OCI-LY1 (cell line): ENCODE results near the gene MTMR12.
"Not testable (repeated sequence)": the region's sequence is repeated elsewhere in the genome, so short reads cannot be mapped to it uniquely, and the experiment has no call there.

Experiments
- H2AFZ ChIP-seq: fragments of 200-600 bp; sonication (generic), shearing (Covaris generic); 2 replicates; pipeline ENCODE4 v1.6.0; 2014; ENCODE audit warnings: antibody characterized with exemption, mild to moderate bottlenecking, low read length
- H3F3A ChIP-seq: fragments of 200-600 bp; sonication (generic), shearing (Covaris generic); 2 replicates; pipeline ENCODE4 v1.6.0; 2014; ENCODE audit warnings: mild to moderate bottlenecking, antibody characterized with exemption, low read length, moderate library complexity; ENCODE audit not compliant: insufficient read depth
- H3K27ac ChIP-seq: fragments of 200-600 bp; sonication (generic); 2 replicates; pipeline ENCODE4 v1.5.1; 2014; ENCODE audit warnings: low read length, mixed run types, mild to moderate bottlenecking, low read depth; ENCODE audit not compliant: poor library complexity, severe bottlenecking
- H3K27me3 ChIP-seq: fragments of 200-600 bp; sonication (generic); 2 replicates; pipeline ENCODE4 v1.6.0; 2014; ENCODE audit warnings: antibody characterized with exemption, mild to moderate bottlenecking, low read length, moderate library complexity; ENCODE audit not compliant: insufficient read depth
- H3K36me3 ChIP-seq: fragments of 200-600 bp; sonication (generic); 2 replicates; pipeline ENCODE4 v1.6.1; 2014; ENCODE audit warnings: mild to moderate bottlenecking, antibody characterized with exemption, low read length, moderate library complexity, mixed read lengths; ENCODE audit not compliant: insufficient read depth
- H3K4me1 ChIP-seq: fragments of 200-600 bp; sonication (generic); 2 replicates; pipeline ENCODE4 v1.5.1; 2014; ENCODE audit warnings: mild to moderate bottlenecking, low read length, moderate library complexity; ENCODE audit not compliant: insufficient read depth, severe bottlenecking
- H3K4me2 ChIP-seq: fragments of 200-600 bp; sonication (generic), shearing (Covaris generic); 2 replicates; pipeline ENCODE4 v1.6.1; 2014; ENCODE audit warnings: low read length
- H3K4me3 ChIP-seq: fragments of 200-600 bp; sonication (generic); 2 replicates; pipeline ENCODE4 v1.5.1; 2014; ENCODE audit warnings: low read length, low read depth, mild to moderate bottlenecking, mixed read lengths; ENCODE audit not compliant: poor library complexity, severe bottlenecking
- H3K79me2 ChIP-seq: fragments of 200-600 bp; shearing (Covaris generic); 2 replicates; pipeline ENCODE4 v1.6.1; 2016; ENCODE audit warnings: mixed run types, low read length, mixed read lengths; ENCODE audit not compliant: insufficient read depth
- H3K9ac ChIP-seq: fragments of 200-600 bp; sonication (generic), shearing (Covaris generic); 2 replicates; pipeline ENCODE4 v1.6.1; 2014; ENCODE audit warnings: mild to moderate bottlenecking, low read length, mixed read lengths
- H3K9me2 ChIP-seq: fragments of 200-600 bp; sonication (generic), shearing (Covaris generic); 2 replicates; pipeline ENCODE4 v1.6.1; 2014; ENCODE audit warnings: low read depth, mild to moderate bottlenecking, low read length, mixed read lengths
- H3K9me3 ChIP-seq: fragments of 200-600 bp; shearing (Covaris generic); 2 replicates; pipeline ENCODE4 v1.6.1; 2014; ENCODE audit warnings: low read length, mixed read lengths
- H4K20me1 ChIP-seq: fragments of 200-600 bp; sonication (generic), shearing (Covaris generic); 2 replicates; pipeline ENCODE4 v1.6.0; 2016; ENCODE audit warnings: mild to moderate bottlenecking, low read length; ENCODE audit not compliant: insufficient read depth
- EZH2 ChIP-seq: fragments of 200-600 bp; sonication (generic), shearing (Covaris generic); IDR thresholded peaks from 2 replicates; pipeline ENCODE4 v1.8.0; 2017; ENCODE audit warnings: borderline replicate concordance, mixed run types, mild to moderate bottlenecking, antibody characterized with exemption, low read length, moderate library complexity, mixed read lengths
- TF ChIP-seq, protein P1 (sequence below): fragments of 200-600 bp; sonication (generic), shearing (Covaris generic); IDR thresholded peaks from 2 replicates; pipeline ENCODE4 v1.5.1; 2017; ENCODE audit warnings: mild to moderate bottlenecking, antibody characterized with exemption, low read length, moderate library complexity, mixed read lengths

MTMR12 gene

DNA sequence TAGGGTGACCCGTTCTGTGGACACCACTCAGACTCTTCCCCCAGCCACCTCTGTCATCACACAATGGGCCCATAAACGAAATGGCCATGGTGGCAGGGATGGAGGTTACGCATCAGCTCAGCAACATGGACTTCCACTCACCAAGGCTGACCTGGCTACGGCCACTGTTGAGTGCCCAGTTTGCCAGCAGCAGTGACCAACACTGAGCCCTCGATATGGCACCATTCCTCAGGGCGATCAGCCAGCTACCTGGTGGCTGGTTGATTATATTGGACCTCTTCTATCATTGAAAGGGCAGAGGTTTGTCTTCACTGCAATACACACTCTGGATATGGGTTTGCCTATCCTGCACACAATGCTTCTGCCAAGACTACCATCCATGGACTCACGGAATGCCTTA lies 21.1 kb downstream of the MTMR12 start:
- no peak for TF ChIP-seq EZH2
- TF ChIP-seq, protein P1, sequence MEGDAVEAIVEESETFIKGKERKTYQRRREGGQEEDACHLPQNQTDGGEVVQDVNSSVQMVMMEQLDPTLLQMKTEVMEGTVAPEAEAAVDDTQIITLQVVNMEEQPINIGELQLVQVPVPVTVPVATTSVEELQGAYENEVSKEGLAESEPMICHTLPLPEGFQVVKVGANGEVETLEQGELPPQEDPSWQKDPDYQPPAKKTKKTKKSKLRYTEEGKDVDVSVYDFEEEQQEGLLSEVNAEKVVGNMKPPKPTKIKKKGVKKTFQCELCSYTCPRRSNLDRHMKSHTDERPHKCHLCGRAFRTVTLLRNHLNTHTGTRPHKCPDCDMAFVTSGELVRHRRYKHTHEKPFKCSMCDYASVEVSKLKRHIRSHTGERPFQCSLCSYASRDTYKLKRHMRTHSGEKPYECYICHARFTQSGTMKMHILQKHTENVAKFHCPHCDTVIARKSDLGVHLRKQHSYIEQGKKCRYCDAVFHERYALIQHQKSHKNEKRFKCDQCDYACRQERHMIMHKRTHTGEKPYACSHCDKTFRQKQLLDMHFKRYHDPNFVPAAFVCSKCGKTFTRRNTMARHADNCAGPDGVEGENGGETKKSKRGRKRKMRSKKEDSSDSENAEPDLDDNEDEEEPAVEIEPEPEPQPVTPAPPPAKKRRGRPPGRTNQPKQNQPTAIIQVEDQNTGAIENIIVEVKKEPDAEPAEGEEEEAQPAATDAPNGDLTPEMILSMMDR = no peak
- H3K9me3 ChIP-seq = no peaks in the 10 kb centered on the region
- H3K4me1 ChIP-seq = peaks cover 8% of the 10 kb centered on the region
- H3K27me3 ChIP-seq = no peaks in the 10 kb centered on the region
- no peaks in the 10 kb centered on the region for H3K9me2 ChIP-seq
- H3K9ac ChIP-seq = no peak overlapping the region
- H4K20me1 ChIP-seq = no peaks in the 10 kb centered on the region
- peaks cover 45% of the 10 kb centered on the region for H3K36me3 ChIP-seq
- H3K4me3 ChIP-seq = no peak overlapping the region
- H3F3A ChIP-seq = no peaks in the 10 kb centered on the region
- peaks cover 15% of the 10 kb centered on the region; the same call in 1 of the 2 replicates for H3K79me2 ChIP-seq
- H2AFZ ChIP-seq = no peak overlapping the region
- no peak overlapping the region for H3K27ac ChIP-seq
- H3K4me2 ChIP-seq = no peak overlapping the region

DNA sequence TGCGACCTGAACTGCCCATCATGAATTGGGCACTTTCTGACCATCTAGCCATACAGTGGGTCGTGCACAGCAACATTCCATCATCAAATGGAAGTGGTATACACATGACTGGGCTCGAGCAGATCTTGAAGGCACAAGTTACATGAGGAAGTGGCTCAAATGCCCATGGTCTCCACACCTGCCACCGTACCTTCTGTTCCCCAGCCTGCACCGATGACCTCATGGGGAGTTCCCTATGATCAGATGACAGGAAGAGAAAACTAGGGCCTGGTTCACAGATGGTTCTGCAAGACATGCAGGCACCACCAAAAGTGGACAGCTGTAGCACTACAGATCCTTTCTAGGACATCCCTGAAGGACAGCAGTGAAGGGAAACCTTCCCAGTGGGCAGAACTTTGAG lies 21.8 kb downstream of the MTMR12 start:
- peaks cover 21% of the 10 kb centered on the region; the same call in 1 of the 2 replicates for H3K79me2 ChIP-seq

DNA sequence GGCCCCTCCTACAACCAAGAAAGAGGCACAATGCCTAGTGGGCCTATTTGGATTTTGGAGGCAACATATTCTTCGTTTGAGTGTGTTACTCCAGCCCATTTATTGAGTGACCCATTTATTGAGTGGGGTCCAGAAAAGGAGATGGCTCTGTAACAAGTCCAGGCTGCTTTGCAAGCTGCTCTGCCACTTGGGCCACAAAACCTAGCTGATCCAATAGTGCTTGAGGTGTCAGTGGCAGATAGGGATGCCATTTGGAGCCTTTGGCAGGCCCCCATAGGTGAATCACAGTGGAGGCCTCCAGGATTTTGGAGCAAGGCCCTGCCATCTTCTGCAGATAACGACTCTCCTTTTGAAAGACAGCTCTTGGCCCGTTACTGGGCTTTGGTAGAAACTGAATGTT lies 22.2 kb downstream of the MTMR12 start:
- not testable (repeated sequence) for H3K9me2 ChIP-seq, H3K9ac ChIP-seq, H3K4me1 ChIP-seq, H2AFZ ChIP-seq, H3K4me2 ChIP-seq, H3F3A ChIP-seq, H3K4me3 ChIP-seq, H3K27ac ChIP-seq, H3K27me3 ChIP-seq, H3K9me3 ChIP-seq, H4K20me1 ChIP-seq
- Histone ChIP-seq H3K79me2 (peaks cover 25% of the 10 kb centered on the region), H3K36me3 (peaks cover 37% of the 10 kb centered on the region)

More for the DNA sequence above, 21.8 kb downstream of the MTMR12 start:
- no peaks in the 10 kb centered on the region for H3F3A ChIP-seq
- no peak overlapping the region for H3K9ac ChIP-seq
- peaks cover 41% of the 10 kb centered on the region for H3K36me3 ChIP-seq
- no peak overlapping the region for H2AFZ ChIP-seq
- H3K4me2 ChIP-seq = no peak overlapping the region
- no peak overlapping the region for H3K4me3 ChIP-seq
- peaks cover 8% of the 10 kb centered on the region for H3K4me1 ChIP-seq
- no peaks in the 10 kb centered on the region for H3K27me3 ChIP-seq
- no peaks in the 10 kb centered on the region for H3K9me2 ChIP-seq
- no peaks in the 10 kb centered on the region for H3K9me3 ChIP-seq
- H4K20me1 ChIP-seq = no peaks in the 10 kb centered on the region
- TF ChIP-seq, protein P1 = no peak
- no peak for TF ChIP-seq EZH2
- no peak overlapping the region for H3K27ac ChIP-seq

DNA sequence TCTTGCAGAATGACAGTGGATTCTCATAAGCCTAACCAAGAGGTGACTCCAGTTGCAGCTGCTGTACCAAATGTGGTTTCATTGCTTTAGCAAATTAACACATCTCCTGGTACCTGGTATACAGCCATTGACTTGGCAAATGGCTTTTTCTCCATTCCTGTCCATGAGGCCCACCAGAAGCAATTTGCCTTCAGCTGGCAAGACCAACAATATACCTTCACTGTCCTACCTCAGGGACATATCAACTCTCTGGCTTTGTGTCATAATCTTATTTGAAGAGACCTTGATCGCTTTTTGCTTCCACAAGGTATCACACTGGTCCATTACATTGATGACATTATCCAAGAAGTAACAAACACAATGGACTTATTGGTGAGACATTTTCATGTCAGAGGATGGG lies 22.8 kb downstream of the MTMR12 start:
- peaks cover 24% of the 10 kb centered on the region for H3K79me2 ChIP-seq
- H3K9me2 ChIP-seq, H3K4me1 ChIP-seq, H4K20me1 ChIP-seq, H3K27me3 ChIP-seq, H3K9me3 ChIP-seq, H3F3A ChIP-seq, H3K27ac ChIP-seq, H3K4me3 ChIP-seq, H2AFZ ChIP-seq, H3K9ac ChIP-seq, H3K4me2 ChIP-seq: not testable (repeated sequence)
- H3K36me3 ChIP-seq = peaks cover 32% of the 10 kb centered on the region

DNA sequence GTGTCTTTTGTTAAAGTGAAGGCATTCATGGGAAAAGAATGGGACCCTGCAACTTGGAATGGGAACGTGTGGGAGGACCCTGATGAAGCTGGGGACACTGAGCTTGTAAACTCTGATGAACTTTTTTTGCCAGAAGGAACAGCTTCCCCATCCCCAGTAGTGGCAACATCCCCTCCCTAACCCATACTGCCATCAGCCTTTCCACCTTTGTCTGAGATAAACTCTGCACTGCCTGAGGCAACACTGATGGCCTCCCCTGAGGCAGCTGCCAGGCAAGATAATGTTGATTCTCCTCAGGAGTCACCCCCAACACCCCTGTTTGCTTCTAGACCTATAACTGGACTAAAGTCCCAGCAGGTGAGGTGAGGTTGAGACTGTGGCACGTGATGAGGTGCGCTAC lies 24.6 kb downstream of the MTMR12 start:
- H3K79me2 ChIP-seq = peaks cover 26% of the 10 kb centered on the region
- H3K36me3 ChIP-seq = peaks cover 14% of the 10 kb centered on the region
- H3K27ac ChIP-seq, H3K27me3 ChIP-seq, H3F3A ChIP-seq, H3K9me2 ChIP-seq, H3K9ac ChIP-seq, H3K4me2 ChIP-seq, H2AFZ ChIP-seq, H4K20me1 ChIP-seq, H3K9me3 ChIP-seq, H3K4me1 ChIP-seq, H3K4me3 ChIP-seq: not testable (repeated sequence)

DNA sequence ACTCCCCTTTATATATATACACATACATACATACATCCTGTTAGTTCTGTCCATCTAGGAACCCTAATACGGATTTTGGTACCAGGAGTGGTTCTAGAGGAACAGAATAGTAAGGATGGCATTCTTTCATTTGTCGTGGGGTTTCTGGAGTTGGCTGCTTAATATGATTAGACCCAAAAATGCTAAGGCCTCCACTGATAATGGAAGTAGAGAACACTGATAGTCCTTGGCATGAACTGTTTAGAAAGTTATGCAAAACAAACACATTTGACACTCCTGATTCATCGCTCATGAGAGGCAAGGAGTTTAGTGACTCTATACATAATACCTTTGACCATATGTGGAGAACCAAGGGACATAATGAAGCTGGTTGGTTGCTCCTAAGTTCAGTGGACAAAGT lies 25.2 kb downstream of the MTMR12 start:
- not testable (repeated sequence) for H3K9me3 ChIP-seq, H3K27me3 ChIP-seq, H3K36me3 ChIP-seq, H3K4me3 ChIP-seq, H3K27ac ChIP-seq, H3K9me2 ChIP-seq, H3K9ac ChIP-seq, H3F3A ChIP-seq, H2AFZ ChIP-seq, H3K4me1 ChIP-seq, H4K20me1 ChIP-seq, H3K4me2 ChIP-seq
- peaks cover 31% of the 10 kb centered on the region for H3K79me2 ChIP-seq
